Heart left ventricle (tissue), 13 donors: ENCODE results near the gene LDHAL6B.

Experiments
- POLR2A ChIP-seq, 2 donors: fragments of 450-650 bp; IDR thresholded peaks; one replicate each; pipeline ENCODE4 v1.6.1; 2017; ENCODE audit warnings: antibody characterized with exemption in 2 of 2, mild to moderate bottlenecking in 2 of 2, moderate library complexity in 2 of 2
- TF ChIP-seq, protein P1 (sequence below), 12 donors: fragments of 200-600 bp; sonication (generic) in 4 of 12; IDR thresholded peaks; one replicate each; pipeline versions ENCODE4 v1.5.0 to v1.8.0; 2018 to 2022; ENCODE audit warnings: antibody characterized with exemption in 12 of 12, mild to moderate bottlenecking in 5 of 12
- donor health status: ischemic (EF 13 %, LVEDD 7.1; RV severe dilation, severe dysfunction).
- donor health status: DM: no; HTN: yes; CAD: no.
- donor health status: DM: no; HTN: no; CAD: no.
- donor health status: ischemic (EF 25% LVEDD 6.9; RV normal size, moderate dysfunction).
- donor health status: ischemic (EF 25% LVEDD 5.7; RV mildly dilated, moderate dysfunction).
- donor health status: ischemic (EF 35%, LVEDD 5.7; RV mildly dilated, moderate dysfunction).
- donor health status: nonischemic (EF 11% LVEDD 7.7; RV severe dilation, severe dysfunction).
- donor health status: DM: yes; HTN: yes; CAD: no.
- donor health status: PGD.
- donor health status: ischemic (EF 29% LVEDD 5.4; RV normal size, mild dysfunction).
- donor health status: nonischemic (EF 23%, LVEDD 6.1; RV moderate dilation, normal function).

DNA sequence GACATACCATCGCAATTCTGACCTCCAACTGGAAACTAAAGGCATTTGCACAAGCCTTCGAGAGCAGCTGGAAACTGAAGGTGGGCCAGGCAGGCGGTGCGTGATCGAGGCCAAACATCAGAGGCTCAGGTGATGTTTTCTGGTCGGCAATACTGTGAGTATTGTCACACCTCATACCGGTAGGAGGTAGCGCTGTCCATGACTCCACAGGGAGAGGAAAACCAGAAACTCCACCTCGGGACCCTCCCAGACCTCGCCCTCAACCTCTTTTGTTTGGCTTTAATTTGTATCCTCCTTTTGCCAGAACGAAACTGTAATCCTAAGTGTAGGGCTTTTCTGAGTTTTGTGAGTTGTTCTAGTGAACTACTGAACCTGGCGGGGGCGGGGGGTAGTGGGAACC lies 43.6 kb downstream of the LDHAL6B start:
- TF ChIP-seq, protein P1, sequence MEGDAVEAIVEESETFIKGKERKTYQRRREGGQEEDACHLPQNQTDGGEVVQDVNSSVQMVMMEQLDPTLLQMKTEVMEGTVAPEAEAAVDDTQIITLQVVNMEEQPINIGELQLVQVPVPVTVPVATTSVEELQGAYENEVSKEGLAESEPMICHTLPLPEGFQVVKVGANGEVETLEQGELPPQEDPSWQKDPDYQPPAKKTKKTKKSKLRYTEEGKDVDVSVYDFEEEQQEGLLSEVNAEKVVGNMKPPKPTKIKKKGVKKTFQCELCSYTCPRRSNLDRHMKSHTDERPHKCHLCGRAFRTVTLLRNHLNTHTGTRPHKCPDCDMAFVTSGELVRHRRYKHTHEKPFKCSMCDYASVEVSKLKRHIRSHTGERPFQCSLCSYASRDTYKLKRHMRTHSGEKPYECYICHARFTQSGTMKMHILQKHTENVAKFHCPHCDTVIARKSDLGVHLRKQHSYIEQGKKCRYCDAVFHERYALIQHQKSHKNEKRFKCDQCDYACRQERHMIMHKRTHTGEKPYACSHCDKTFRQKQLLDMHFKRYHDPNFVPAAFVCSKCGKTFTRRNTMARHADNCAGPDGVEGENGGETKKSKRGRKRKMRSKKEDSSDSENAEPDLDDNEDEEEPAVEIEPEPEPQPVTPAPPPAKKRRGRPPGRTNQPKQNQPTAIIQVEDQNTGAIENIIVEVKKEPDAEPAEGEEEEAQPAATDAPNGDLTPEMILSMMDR (IDR thresholded peaks at IDR 0.05) = no peak
- no peak for TF ChIP-seq POLR2A (IDR thresholded peaks at IDR 0.05)
